Thoracic aorta (tissue), 2 donors: ENCODE results near the gene XRRA1. TPM values are rescaled to one million over a fixed set of nuclear protein-coding genes. Genes with fewer than 3 reads are reported as not detected.
"Not testable (repeated sequence)": the region's sequence is repeated elsewhere in the genome, so short reads cannot be mapped to it uniquely, and the experiment has no call there.

Experiments
- ATAC-seq: fragments of 150-250 bp; one replicate; pipeline ENCODE4 v1.8.0; 2017; ENCODE audit warnings: low read depth; ENCODE audit not compliant: insufficient number of reproducible peaks, low FRiP score
- DNase-seq: peaks from one replicate; pipeline ENCODE4 v3.0.0-alpha.2; 2020; ENCODE audit warnings: low spot score
- H3K27ac ChIP-seq, 2 donors: fragments of 200-600 bp; sonication (generic); 1 replicate in 1 of 2; 2 replicates in 1 of 2; pipeline ENCODE4 v1.5.1; 2016; ENCODE audit warnings: mild to moderate bottlenecking in 2 of 2, moderate library complexity in 2 of 2
- H3K27me3 ChIP-seq: fragments of 200-600 bp; sonication (generic); replicated peaks from 2 replicates; pipeline ENCODE4 v1.6.0; 2016; ENCODE audit warnings: mild to moderate bottlenecking; ENCODE audit not compliant: insufficient read depth
- H3K36me3 ChIP-seq: fragments of 200-600 bp; sonication (generic); one replicate; pipeline ENCODE4 v1.5.1; 2016
- H3K4me1 ChIP-seq, 2 donors: fragments of 200-600 bp; sonication (generic); 1 replicate in 1 of 2; 2 replicates in 1 of 2; pipeline versions ENCODE4 v1.5.1 to v1.6.0; 2016; ENCODE audit warnings: low read depth in 2 of 2, mild to moderate bottlenecking in 1 of 2; ENCODE audit not compliant: control insufficient read depth in 1 of 2
- H3K4me3 ChIP-seq: fragments of 200-600 bp; sonication (generic); 2 replicates; pipeline ENCODE4 v1.5.1; 2016; ENCODE audit warnings: mild to moderate bottlenecking
- H3K9me3 ChIP-seq: fragments of 200-600 bp; sonication (generic); 2 replicates; pipeline ENCODE4 v1.5.1; 2016
- CTCF ChIP-seq: fragments of 200-600 bp; sonication (generic); IDR thresholded peaks from one replicate; pipeline ENCODE4 v1.5.1; 2019; ENCODE audit warnings: antibody characterized with exemption
- total RNA-seq, 2 donors: library from RNA; depleted of rRNA; stranded (reverse); fragments of >200 nt; gene quantifications; one replicate each; pipeline versions ENCODE4 v1.1.0 to v1.2.3, GENCODE V29; 2016

Gene XRRA1
- total RNA-seq, 2 donors from 2014 or later, result 13.1 to 106 TPM

- Histone ChIP-seq H3K27me3 (no peaks in the 10 kb centered on the region), H3K4me1 (peaks cover 0 to 5% of the 10 kb centered on the region in 2 donors), H3K4me3 (no peak overlapping the region), H3K9me3 (no peaks in the 10 kb centered on the region), H3K27ac (no peak overlapping the region), H3K36me3 (peaks cover 33% of the 10 kb centered on the region)
- no peak for TF ChIP-seq CTCF
- DNase-seq (no peak), ATAC-seq (no peak)
Measured at GRCh38 chr11:74839446-74839845, 109.4 kb downstream of the XRRA1 start.

- no peak for ATAC-seq
- Histone ChIP-seq H3K27me3 (no peaks in the 10 kb centered on the region), H3K36me3 (peaks cover 25% of the 10 kb centered on the region), H3K9me3 (no peaks in the 10 kb centered on the region), H3K4me1 (peaks cover 0 to 11% of the 10 kb centered on the region in 2 donors), H3K27ac (no peak overlapping the region), H3K4me3 (no peak overlapping the region)
- DNase-seq, result no peak
- TF ChIP-seq CTCF, result no peak
Measured at GRCh38 chr11:74838188-74838587, 110.7 kb downstream of the XRRA1 start.

- peaks cover 0 to 11% of the 10 kb centered on the region in 2 donors for H3K4me1 ChIP-seq
- TF ChIP-seq CTCF, result no peak
- H3K9me3 ChIP-seq, result no peaks in the 10 kb centered on the region
- ATAC-seq (no peak), DNase-seq (no peak)
- H3K27me3 ChIP-seq, result no peaks in the 10 kb centered on the region
- peaks cover 17% of the 10 kb centered on the region for H3K36me3 ChIP-seq
- H3K27ac ChIP-seq, result no peak overlapping the region
- H3K4me3 ChIP-seq, result no peak overlapping the region
Measured at GRCh38 chr11:74837191-74837590, 111.7 kb downstream of the XRRA1 start.

GRCh38 chr11:74826901-74827300 is 122.0 kb downstream of the XRRA1 start:
- no peak for TF ChIP-seq CTCF
- Histone ChIP-seq H3K36me3 (peaks cover 5% of the 10 kb centered on the region), H3K9me3 (peaks cover 5% of the 10 kb centered on the region), H3K27me3 (no peaks in the 10 kb centered on the region), H3K4me1 (peaks cover 10 to 20% of the 10 kb centered on the region in 2 donors), H3K27ac (no peak overlapping the region), H3K4me3 (no peak overlapping the region)
- ATAC-seq, result no peak
- DNase-seq, result no peak

GRCh38 chr11:74825596-74825995 is 123.3 kb downstream of the XRRA1 start:
- not testable (repeated sequence) for H3K36me3 ChIP-seq, ATAC-seq, DNase-seq

GRCh38 chr11:74824285-74824982 is 124.5 kb downstream of the XRRA1 start:
- Histone ChIP-seq H3K4me1 (peaks cover 24 to 43% of the 10 kb centered on the region in 2 donors), H3K4me3 (no peak overlapping the region), H3K27me3 (no peaks in the 10 kb centered on the region), H3K27ac (no peak overlapping the region), H3K36me3 (peaks cover 5% of the 10 kb centered on the region), H3K9me3 (peaks cover 5% of the 10 kb centered on the region)
- no peak for TF ChIP-seq CTCF
- DNase-seq (no peak), ATAC-seq (no peak)

More at GRCh38 chr11:74825596-74825995, 123.3 kb downstream of the XRRA1 start:
- H3K4me1 ChIP-seq, result peaks cover 17 to 31% of the 10 kb centered on the region in 2 donors
- H3K27ac ChIP-seq, H3K9me3 ChIP-seq, H3K27me3 ChIP-seq, H3K4me3 ChIP-seq: not testable (repeated sequence)
